K562 (cell line): ENCODE measurements around the gene COP1.

ENCODE experiments used
- CBX2 ChIP-seq: fragments of 200-600 bp; sonication (generic); IDR thresholded peaks from one replicate; pipeline ENCODE4 v1.6.1; 2012; ENCODE audit warnings: mild to moderate bottlenecking, low read length, inconsistent platforms; ENCODE audit not compliant: insufficient read depth, poor library complexity, severe bottlenecking
- KLF16 ChIP-seq: IDR thresholded peaks from 2 replicates; pipeline ENCODE4 v1.6.1; 2016; ENCODE audit warnings: antibody characterized with exemption
- NUFIP1 ChIP-seq: fragments of 450-650 bp; IDR thresholded peaks from 2 replicates; pipeline ENCODE4 v1.6.1; 2018; ENCODE audit not compliant: partially characterized antibody
- POLR2AphosphoS5 ChIP-seq: IDR thresholded peaks from 2 replicates; pipeline ENCODE4 v1.6.1; 2011; ENCODE audit warnings: mild to moderate bottlenecking, low read depth, low read length, moderate library complexity; ENCODE audit not compliant: control insufficient read depth, insufficient read depth
- SMC3 ChIP-seq: conservative IDR thresholded peaks from 2 replicates; pipeline ENCODE4 v1.6.1; 2011; ENCODE audit warnings: low read depth, low read length, improper control_type of control experiment; ENCODE audit not compliant: insufficient read depth
- ZNF274 ChIP-seq: IDR thresholded peaks from 2 replicates; pipeline ENCODE4 v1.6.1; 2011; ENCODE audit warnings: low read depth, mild to moderate bottlenecking, low read length, moderate library complexity, borderline replicate concordance
- TF ChIP-seq, protein P1 (sequence below), 3 experiments: IDR thresholded peaks in 2 of 3; conservative IDR thresholded peaks in 1 of 3; 2 replicates each; pipeline ENCODE4 v1.5.1; 2011 to 2012; ENCODE audit warnings: low read length in 3 of 3, mild to moderate bottlenecking in 3 of 3, control low read depth in 2 of 3, improper control_type of control experiment in 1 of 3, inconsistent platforms in 1 of 3, low read depth in 1 of 3, mixed read lengths in 1 of 3, moderate library complexity in 1 of 3; ENCODE audit not compliant: insufficient read depth in 2 of 3
- TF ChIP-seq, protein P2 (sequence below), 2 experiments: IDR thresholded peaks in 1 of 2; conservative IDR thresholded peaks in 1 of 2; 2 replicates each; pipeline ENCODE4 v1.6.1; 2016; ENCODE audit warnings: low read depth in 2 of 2, mild to moderate bottlenecking in 1 of 2, missing compliant biosample characterization in 1 of 2, missing genetic modification characterization in 1 of 2, moderate library complexity in 1 of 2
- TF ChIP-seq, protein P3 (sequence below): sonication (generic); formaldehyde crosslinking; IDR thresholded peaks from 2 replicates; pipeline ENCODE4 v1.8.1; 2023; ENCODE audit warnings: mild to moderate bottlenecking, missing genetic modification reagents

DNA sequence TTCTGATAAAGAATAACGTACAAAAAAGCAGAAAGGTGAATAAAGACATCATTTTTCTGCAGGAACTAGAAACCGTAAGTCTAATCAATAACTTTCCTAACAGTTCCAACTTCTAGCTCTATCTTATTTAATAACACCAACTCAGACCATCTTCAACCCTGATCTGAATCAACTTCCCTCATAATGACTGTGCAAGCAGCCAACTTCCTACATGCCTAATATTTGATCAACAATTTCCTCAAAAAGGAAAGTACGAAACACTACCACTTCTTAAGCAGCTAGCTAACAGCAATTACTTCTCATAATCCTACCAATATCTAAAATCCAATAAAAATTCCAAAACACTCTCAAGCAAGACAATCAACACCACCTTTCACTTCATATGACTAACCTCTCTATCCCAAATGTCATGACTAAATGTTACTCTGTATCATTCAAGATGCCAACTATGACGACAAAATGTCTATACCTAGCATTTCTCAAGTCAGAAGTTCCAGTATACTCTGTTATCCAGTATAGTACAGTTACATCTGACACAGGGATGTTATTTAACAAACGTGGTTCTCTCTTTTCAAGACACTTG is 1.7 kb downstream of the COP1 start:
- TF ChIP-seq NUFIP1 (no peak), ZNF274 (no peak), POLR2AphosphoS5 (no peak), SMC3 (no peak), CBX2 (no peak), KLF16 (no peak)
- TF ChIP-seq, protein P1, sequence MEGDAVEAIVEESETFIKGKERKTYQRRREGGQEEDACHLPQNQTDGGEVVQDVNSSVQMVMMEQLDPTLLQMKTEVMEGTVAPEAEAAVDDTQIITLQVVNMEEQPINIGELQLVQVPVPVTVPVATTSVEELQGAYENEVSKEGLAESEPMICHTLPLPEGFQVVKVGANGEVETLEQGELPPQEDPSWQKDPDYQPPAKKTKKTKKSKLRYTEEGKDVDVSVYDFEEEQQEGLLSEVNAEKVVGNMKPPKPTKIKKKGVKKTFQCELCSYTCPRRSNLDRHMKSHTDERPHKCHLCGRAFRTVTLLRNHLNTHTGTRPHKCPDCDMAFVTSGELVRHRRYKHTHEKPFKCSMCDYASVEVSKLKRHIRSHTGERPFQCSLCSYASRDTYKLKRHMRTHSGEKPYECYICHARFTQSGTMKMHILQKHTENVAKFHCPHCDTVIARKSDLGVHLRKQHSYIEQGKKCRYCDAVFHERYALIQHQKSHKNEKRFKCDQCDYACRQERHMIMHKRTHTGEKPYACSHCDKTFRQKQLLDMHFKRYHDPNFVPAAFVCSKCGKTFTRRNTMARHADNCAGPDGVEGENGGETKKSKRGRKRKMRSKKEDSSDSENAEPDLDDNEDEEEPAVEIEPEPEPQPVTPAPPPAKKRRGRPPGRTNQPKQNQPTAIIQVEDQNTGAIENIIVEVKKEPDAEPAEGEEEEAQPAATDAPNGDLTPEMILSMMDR (IDR thresholded peaks at IDR 0.05 in 2 of 3, conservative IDR thresholded peaks at IDR 0.05 in 1 of 3; ENCODE audit: insufficient read depth in 2 of 3, low read depth in 1 of 3, low read length in 3 of 3) = no peak
- TF ChIP-seq, protein P2, sequence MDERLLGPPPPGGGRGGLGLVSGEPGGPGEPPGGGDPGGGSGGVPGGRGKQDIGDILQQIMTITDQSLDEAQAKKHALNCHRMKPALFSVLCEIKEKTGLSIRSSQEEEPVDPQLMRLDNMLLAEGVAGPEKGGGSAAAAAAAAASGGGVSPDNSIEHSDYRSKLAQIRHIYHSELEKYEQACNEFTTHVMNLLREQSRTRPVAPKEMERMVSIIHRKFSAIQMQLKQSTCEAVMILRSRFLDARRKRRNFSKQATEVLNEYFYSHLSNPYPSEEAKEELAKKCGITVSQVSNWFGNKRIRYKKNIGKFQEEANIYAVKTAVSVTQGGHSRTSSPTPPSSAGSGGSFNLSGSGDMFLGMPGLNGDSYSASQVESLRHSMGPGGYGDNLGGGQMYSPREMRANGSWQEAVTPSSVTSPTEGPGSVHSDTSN (CRISPR knock-in tag; IDR thresholded peaks at IDR 0.05; ENCODE audit: low read depth) = no peak
- TF ChIP-seq, protein P2 (tag; conservative IDR thresholded peaks at IDR 0.05; ENCODE audit: low read depth) = no peak
- TF ChIP-seq, protein P3, sequence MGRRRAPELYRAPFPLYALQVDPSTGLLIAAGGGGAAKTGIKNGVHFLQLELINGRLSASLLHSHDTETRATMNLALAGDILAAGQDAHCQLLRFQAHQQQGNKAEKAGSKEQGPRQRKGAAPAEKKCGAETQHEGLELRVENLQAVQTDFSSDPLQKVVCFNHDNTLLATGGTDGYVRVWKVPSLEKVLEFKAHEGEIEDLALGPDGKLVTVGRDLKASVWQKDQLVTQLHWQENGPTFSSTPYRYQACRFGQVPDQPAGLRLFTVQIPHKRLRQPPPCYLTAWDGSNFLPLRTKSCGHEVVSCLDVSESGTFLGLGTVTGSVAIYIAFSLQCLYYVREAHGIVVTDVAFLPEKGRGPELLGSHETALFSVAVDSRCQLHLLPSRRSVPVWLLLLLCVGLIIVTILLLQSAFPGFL (CRISPR knock-in tag) = no peak
